Activated CD4-positive, alpha-beta memory T cell treated with anti-CD3 and anti-CD28 coated beads for 36 hours (primary cell): ENCODE data around the gene OBSL1. TPM values are rescaled to one million over a fixed set of nuclear protein-coding genes. Genes with fewer than 3 reads are reported as not detected.
A peak's percentile ranks its signal among the peaks of the same experiment; 100 is the strongest.

Source experiments
- CTCF ChIA-PET: fragments of 350-600 bp; sonication (Branson Sonifier 250); formaldehyde crosslinking; loops from one replicate; lab custom pipeline; 2021; ENCODE audit warnings: antibody characterized with exemption, inconsistent platforms; lab: Charles Lee
- POLR2A ChIA-PET: fragments of 350-600 bp; sonication (Branson Sonifier 250); formaldehyde crosslinking; loops from one replicate; lab custom pipeline; 2021; ENCODE audit warnings: antibody characterized with exemption; lab: Charles Lee
- DNase-seq: peaks from one replicate; pipeline ENCODE4 v3.0.0-alpha.2; 2020
- H3K27ac Mint-ChIP-seq: one replicate; pipeline ENCODE4 v1.8.0; 2021; ENCODE audit warnings: mixed read lengths
- H3K27me3 Mint-ChIP-seq: one replicate; pipeline ENCODE4 v1.8.0; 2021; ENCODE audit warnings: mixed read lengths
- H3K36me3 Mint-ChIP-seq: one replicate; pipeline ENCODE4 v1.8.0; 2021; ENCODE audit warnings: mixed read lengths
- H3K4me1 Mint-ChIP-seq: one replicate; pipeline ENCODE4 v1.8.0; 2021; ENCODE audit warnings: low read depth, mixed read lengths
- H3K4me3 Mint-ChIP-seq: one replicate; pipeline ENCODE4 v1.8.0; 2021; ENCODE audit warnings: mild to moderate bottlenecking, mixed read lengths
- H3K9me3 Mint-ChIP-seq: one replicate; pipeline ENCODE4 v1.8.0; 2021; ENCODE audit warnings: mixed read lengths
- intact Hi-C: fragments of 100-400 bp; cut with micrococcal nuclease; formaldehyde crosslinking; loops from one replicate; pipeline ENCODE4 v1.15.1; 2023
- total RNA-seq, 2 experiments: library from RNA; stranded (reverse); gene quantifications; one replicate each; pipeline ENCODE4 v1.2.3, GENCODE V29; 2021

OBSL1 gene
- total RNA-seq, 2 experiments from 2014 or later = 0.83 to 0.94 TPM

- H3K4me3 Mint-ChIP-seq = peak overlapping the region; percentile 68
- H3K9me3 Mint-ChIP-seq = no peaks in the 10 kb centered on the region
- ChIA-PET CTCF (interaction anchor here (0.7 to 3.8 kb wide), 4 partner anchors 8 to 42 kb away, joined by 4 to 17 read pairs (median 10); partner anchors contain the start of genes CHPF and TMEM198), POLR2A (interaction anchor here (0.6 to 1.0 kb wide), 2 partner anchors 9 to 166 kb away, joined by 3 to 5 read pairs; partner anchors contain the start of genes CHPF and TMEM198)
- H3K4me1 Mint-ChIP-seq = peaks cover 10% of the 10 kb centered on the region
- DNase-seq = peak; percentile 85
- peaks cover 37% of the 10 kb centered on the region for H3K27me3 Mint-ChIP-seq
- H3K36me3 Mint-ChIP-seq = no peaks in the 10 kb centered on the region
- intact Hi-C loops = loop anchor here (1.0 kb wide), 4 partner anchors 9 to 164 kb away; partner anchors contain the start of genes CHPF, GMPPA and STK11IP
- no peak overlapping the region for H3K27ac Mint-ChIP-seq
Measured at GRCh38 chr2:219552382-219553167, 18.8 kb downstream of the OBSL1 start.

- CTCF ChIA-PET = interaction anchor here (0.7 to 3.8 kb wide), 6 partner anchors 9 to 42 kb away, joined by 3 to 17 read pairs (median 6); partner anchors contain the start of genes CHPF and TMEM198
- H3K4me3 Mint-ChIP-seq = peak overlapping the region; percentile 68
- intact Hi-C loops = loop anchor here (1.0 kb wide), 4 partner anchors 8 to 163 kb away; partner anchors contain the start of genes CHPF, GMPPA and STK11IP
- H3K4me1 Mint-ChIP-seq = peaks cover 10% of the 10 kb centered on the region
- POLR2A ChIA-PET = interaction anchor here (0.6 kb wide), 2 partner anchors 8 to 165 kb away, joined by 3 read pairs; partner anchors contain the start of gene CHPF
- H3K36me3 Mint-ChIP-seq = no peaks in the 10 kb centered on the region
- H3K27ac Mint-ChIP-seq = no peak overlapping the region
- H3K27me3 Mint-ChIP-seq = peaks cover 37% of the 10 kb centered on the region
- peak; percentile 46 for DNase-seq
- H3K9me3 Mint-ChIP-seq = no peaks in the 10 kb centered on the region
Measured at GRCh38 chr2:219551441-219552381, 19.6 kb downstream of the OBSL1 start.

GRCh38 chr2:219549619-219550018 lies 21.7 kb downstream of the OBSL1 start:
- Mint-ChIP-seq H3K27ac (no peak overlapping the region), H3K4me1 (peaks cover 13% of the 10 kb centered on the region), H3K27me3 (peaks cover 31% of the 10 kb centered on the region), H3K9me3 (no peaks in the 10 kb centered on the region), H3K4me3 (no peak overlapping the region), H3K36me3 (no peaks in the 10 kb centered on the region)
- CTCF ChIA-PET = interaction anchor here (1.7 to 2.3 kb wide), 2 partner anchors 10 to 11 kb away, joined by 9 to 13 read pairs; no protein-coding TSS in a partner anchor
- POLR2A ChIA-PET = no interaction called here
- DNase-seq = no peak
- intact Hi-C loops = loop anchor here (10.0 kb wide), 1 partner anchor 375 kb away; the partner anchor contains the start of genes CNPPD1, RETREG2 and SLC23A3

GRCh38 chr2:219548990-219549389 lies 22.3 kb downstream of the OBSL1 start:
- peaks cover 26% of the 10 kb centered on the region for H3K27me3 Mint-ChIP-seq
- H3K4me3 Mint-ChIP-seq = no peak overlapping the region
- peaks cover 18% of the 10 kb centered on the region for H3K4me1 Mint-ChIP-seq
- H3K27ac Mint-ChIP-seq = no peak overlapping the region
- CTCF ChIA-PET = interaction anchor here (0.7 to 1.7 kb wide), 2 partner anchors 11 to 19 kb away, joined by 3 to 13 read pairs; no protein-coding TSS in a partner anchor
- H3K9me3 Mint-ChIP-seq = no peaks in the 10 kb centered on the region
- no peaks in the 10 kb centered on the region for H3K36me3 Mint-ChIP-seq
- POLR2A ChIA-PET = no interaction called here
- no peak for DNase-seq
- intact Hi-C loops = loop anchor here (10.0 kb wide), 1 partner anchor 374 kb away; the partner anchor contains the start of genes CNPPD1, RETREG2 and SLC23A3

GRCh38 chr2:219547621-219548020 lies 23.7 kb downstream of the OBSL1 start:
- no peaks in the 10 kb centered on the region for H3K9me3 Mint-ChIP-seq

GRCh38 chr2:219545943-219546352 lies 25.4 kb downstream of the OBSL1 start:
- H3K4me3 Mint-ChIP-seq = no peak overlapping the region
- CTCF ChIA-PET = interaction anchor here (0.9 to 6.6 kb wide), 3 partner anchors 16 to 97 kb away, joined by 3 to 73 read pairs (median 30); no protein-coding TSS in a partner anchor
- DNase-seq = no peak
- no peak overlapping the region for H3K27ac Mint-ChIP-seq
- peaks cover 10% of the 10 kb centered on the region for H3K27me3 Mint-ChIP-seq
- no peaks in the 10 kb centered on the region for H3K9me3 Mint-ChIP-seq
- intact Hi-C loops = loop anchor here (10.0 kb wide), 1 partner anchor 371 kb away; the partner anchor contains the start of genes CNPPD1, RETREG2 and SLC23A3
- H3K4me1 Mint-ChIP-seq = peaks cover 22% of the 10 kb centered on the region
- peaks cover 4% of the 10 kb centered on the region for H3K36me3 Mint-ChIP-seq
- POLR2A ChIA-PET = no interaction called here

More at GRCh38 chr2:219547621-219548020, 23.7 kb downstream of the OBSL1 start:
- Mint-ChIP-seq H3K36me3 (no peaks in the 10 kb centered on the region), H3K27me3 (peaks cover 17% of the 10 kb centered on the region), H3K27ac (no peak overlapping the region), H3K4me3 (no peak overlapping the region), H3K4me1 (peaks cover 15% of the 10 kb centered on the region)
- POLR2A ChIA-PET = no interaction called here
- no peak for DNase-seq
- CTCF ChIA-PET = interaction anchor here (1.7 kb wide), 1 partner anchor 12 kb away, joined by 13 read pairs; no protein-coding TSS in a partner anchor
- intact Hi-C loops = loop anchor here (10.0 kb wide), 1 partner anchor 373 kb away; the partner anchor contains the start of genes CNPPD1, RETREG2 and SLC23A3

GRCh38 chr2:219545295-219545942 lies 25.9 kb downstream of the OBSL1 start:
- Mint-ChIP-seq H3K27me3 (peaks cover 7% of the 10 kb centered on the region), H3K9me3 (no peaks in the 10 kb centered on the region), H3K4me3 (no peak overlapping the region), H3K36me3 (peaks cover 7% of the 10 kb centered on the region), H3K27ac (no peak overlapping the region), H3K4me1 (peaks cover 22% of the 10 kb centered on the region)
- DNase-seq = no peak
- intact Hi-C loops = loop anchor here (10.0 kb wide), 1 partner anchor 371 kb away; the partner anchor contains the start of genes CNPPD1, RETREG2 and SLC23A3
- ChIA-PET CTCF (interaction anchor here (0.9 to 6.6 kb wide), 3 partner anchors 15 to 97 kb away, joined by 3 to 73 read pairs (median 30); no protein-coding TSS in a partner anchor), POLR2A (no interaction called here)

GRCh38 chr2:219544567-219544966 lies 26.8 kb downstream of the OBSL1 start:
- DNase-seq = no peak
- no peak overlapping the region for H3K27ac Mint-ChIP-seq
- peak overlapping the region; percentile 78 for H3K4me3 Mint-ChIP-seq
- H3K9me3 Mint-ChIP-seq = no peaks in the 10 kb centered on the region
- peaks cover 22% of the 10 kb centered on the region for H3K4me1 Mint-ChIP-seq
- POLR2A ChIA-PET = interaction anchor here (1.3 kb wide), 1 partner anchor 15 kb away, joined by 4 read pairs; no protein-coding TSS in a partner anchor
- peaks cover 12% of the 10 kb centered on the region for H3K36me3 Mint-ChIP-seq
- CTCF ChIA-PET = interaction anchor here (0.9 to 6.6 kb wide), 4 partner anchors 15 to 98 kb away, joined by 3 to 73 read pairs (median 17); partner anchors contain the start of gene STK11IP
- intact Hi-C loops = loop anchor here (10.0 kb wide), 1 partner anchor 370 kb away; the partner anchor contains the start of genes CNPPD1, RETREG2 and SLC23A3
- H3K27me3 Mint-ChIP-seq = peaks cover 7% of the 10 kb centered on the region

- Mint-ChIP-seq H3K27ac (peak within 1 kb of the TSS; percentile 65), H3K9me3 (no peaks in the 10 kb centered on the region), H3K4me3 (peak within 1 kb of the TSS; percentile 92), H3K27me3 (peaks cover 5% of the 10 kb centered on the region), H3K36me3 (peaks cover 17% of the 10 kb centered on the region), H3K4me1 (peaks cover 22% of the 10 kb centered on the region)
- ChIA-PET CTCF (interaction anchor here (0.9 to 6.6 kb wide), 11 partner anchors 9 to 145 kb away, joined by 3 to 73 read pairs (median 5); partner anchors contain the start of genes GMPPA and STK11IP), POLR2A (interaction anchor here (0.6 to 1.4 kb wide), 6 partner anchors 8 to 156 kb away, joined by 3 to 8 read pairs (median 4); partner anchors contain the start of genes DNPEP and STK11IP)
- DNase-seq = peak; percentile 98
- intact Hi-C loops = loop anchor here (1.0 to 10.0 kb wide), 5 partner anchors 9 to 369 kb away; partner anchors contain the start of genes CNPPD1, GMPPA, RETREG2 and SLC23A3
Measured at GRCh38 chr2:219543596-219544358, 27.6 kb downstream of the OBSL1 start, which contains the start of the genes CHPF and TMEM198. Gene CHPF (minus strand): TSS chr2:219543809. CDS start chr2:219543538, 271 bp downstream. Gene TMEM198 (plus strand): TSS chr2:219544028. CDS start chr2:219544728, 700 bp downstream.
